Neural cell (in vitro differentiated cells): ENCODE data around the gene TUBB3. TPM values are rescaled to one million over a fixed set of nuclear protein-coding genes. Genes with fewer than 3 reads are reported as not detected.

ENCODE experiments used
- H2AFZ ChIP-seq: fragments of 200-600, 300-800 bp; sonication (generic), shearing (Covaris generic); 2 replicates; pipeline ENCODE4 v1.6.0; 2014; ENCODE audit warnings: low read depth, mild to moderate bottlenecking, antibody characterized with exemption, low read length, moderate library complexity
- H3F3A ChIP-seq: fragments of 200-600 bp; shearing (Covaris generic); 2 replicates; pipeline ENCODE4 v1.6.1; 2016; ENCODE audit warnings: mild to moderate bottlenecking, moderate library complexity, mixed read lengths, antibody characterized with exemption, low read length; ENCODE audit not compliant: insufficient read depth, poor library complexity, severe bottlenecking
- H3K27ac ChIP-seq: fragments of 200-600, 300-800 bp; sonication (generic), shearing (Covaris generic); 2 replicates; pipeline ENCODE4 v1.5.1; 2014; ENCODE audit warnings: mild to moderate bottlenecking, low read length, moderate library complexity
- H3K27me3 ChIP-seq: fragments of 300-800, 200-600 bp; sonication (generic), shearing (Covaris generic); 2 replicates; pipeline ENCODE4 v1.6.0; 2014; ENCODE audit warnings: mild to moderate bottlenecking, low read depth, low read length, moderate library complexity; ENCODE audit not compliant: insufficient read depth
- H3K36me3 ChIP-seq: fragments of 300-800, 200-600 bp; sonication (generic), shearing (Covaris generic); 2 replicates; pipeline ENCODE4 v1.5.1; 2014; ENCODE audit warnings: mild to moderate bottlenecking, antibody characterized with exemption, low read length, moderate library complexity; ENCODE audit not compliant: insufficient read depth
- H3K4me2 ChIP-seq: fragments of 300-800, 200-600 bp; sonication (generic), shearing (Covaris generic); 2 replicates; pipeline ENCODE4 v1.6.0; 2014; ENCODE audit warnings: mild to moderate bottlenecking, low read length
- H3K4me3 ChIP-seq: fragments of 300-800, 200-600 bp; sonication (generic), shearing (Covaris generic); 2 replicates; pipeline ENCODE4 v1.5.1; 2014; ENCODE audit warnings: mild to moderate bottlenecking, low read length, moderate library complexity
- H3K79me2 ChIP-seq: fragments of 200-600 bp; shearing (Covaris generic); replicated peaks from 2 replicates; pipeline ENCODE4 v1.6.0; 2014; ENCODE audit warnings: mild to moderate bottlenecking, low read length, moderate library complexity; ENCODE audit not compliant: insufficient read depth
- H3K9ac ChIP-seq: fragments of 300-800, 200-600 bp; sonication (generic), shearing (Covaris generic); 2 replicates; pipeline ENCODE4 v1.6.1; 2016; ENCODE audit warnings: mild to moderate bottlenecking, low read length, mixed read lengths
- H3K9me2 ChIP-seq: fragments of 200-600 bp; shearing (Covaris generic); 2 replicates; pipeline ENCODE4 v1.6.1; 2016; ENCODE audit warnings: mild to moderate bottlenecking, low read length, mixed read lengths; ENCODE audit not compliant: insufficient read depth
- H3K9me3 ChIP-seq: fragments of 200-600, 300-800 bp; sonication (generic), shearing (Covaris generic); 2 replicates; pipeline ENCODE4 v1.6.1; 2016; ENCODE audit warnings: mild to moderate bottlenecking, mixed run types, low read length, moderate library complexity, mixed read lengths
- H4K20me1 ChIP-seq: fragments of 200-600 bp; shearing (Covaris generic); 2 replicates; pipeline ENCODE4 v1.6.1; 2016; ENCODE audit warnings: mild to moderate bottlenecking, mixed run types; ENCODE audit not compliant: insufficient read depth
- CTCF ChIP-seq: fragments of 450-650 bp; IDR thresholded peaks from 2 replicates; pipeline ENCODE4 v1.5.1; 2014; ENCODE audit warnings: antibody characterized with exemption, mild to moderate bottlenecking, moderate library complexity; ENCODE audit not compliant: poor library complexity, severe bottlenecking
- EP300 ChIP-seq: fragments of 450-650 bp; conservative IDR thresholded peaks from 2 replicates; pipeline ENCODE4 v1.6.1; 2014; ENCODE audit warnings: antibody characterized with exemption, mild to moderate bottlenecking, moderate library complexity; ENCODE audit not compliant: poor library complexity, severe bottlenecking
- EZH2 ChIP-seq: fragments of 200-600, 300-800 bp; shearing (Covaris generic), sonication (generic); IDR thresholded peaks from 2 replicates; pipeline ENCODE4 v1.6.1; 2014; ENCODE audit warnings: antibody characterized with exemption, low read length, borderline replicate concordance, mild to moderate bottlenecking; ENCODE audit not compliant: insufficient read depth, poor library complexity, severe bottlenecking
- MXI1 ChIP-seq: fragments of 450-650 bp; conservative IDR thresholded peaks from 2 replicates; pipeline ENCODE4 v1.6.1; 2014; ENCODE audit warnings: antibody characterized with exemption, mild to moderate bottlenecking; ENCODE audit not compliant: poor library complexity, severe bottlenecking
- POLR2AphosphoS5 ChIP-seq: IDR thresholded peaks from 2 replicates; pipeline ENCODE4 v1.6.1; 2012
- RAD21 ChIP-seq: fragments of 450-650 bp; conservative IDR thresholded peaks from 2 replicates; pipeline ENCODE4 v1.6.1; 2014; ENCODE audit warnings: antibody characterized with exemption, mild to moderate bottlenecking, moderate library complexity
- REST ChIP-seq: IDR thresholded peaks from 2 replicates; pipeline ENCODE4 v1.6.1; 2012; ENCODE audit warnings: borderline replicate concordance
- SMC3 ChIP-seq: fragments of 450-650 bp; conservative IDR thresholded peaks from 2 replicates; pipeline ENCODE4 v1.6.1; 2014; ENCODE audit warnings: antibody characterized with exemption, mild to moderate bottlenecking, moderate library complexity; ENCODE audit not compliant: poor library complexity
- TAF1 ChIP-seq: IDR thresholded peaks from 2 replicates; pipeline ENCODE4 v1.6.1; 2012; ENCODE audit warnings: low read depth
- polyA plus RNA-seq: library from polyadenylated mRNA; depleted of rRNA; stranded (reverse); fragments of >200 nt; gene quantifications from 2 replicates; pipeline ENCODE4 v1.2.3, GENCODE V29; 2014

TUBB3 gene
- polyA plus RNA-seq, 1 donor from 2014 or later, result 2,442 TPM

DNA sequence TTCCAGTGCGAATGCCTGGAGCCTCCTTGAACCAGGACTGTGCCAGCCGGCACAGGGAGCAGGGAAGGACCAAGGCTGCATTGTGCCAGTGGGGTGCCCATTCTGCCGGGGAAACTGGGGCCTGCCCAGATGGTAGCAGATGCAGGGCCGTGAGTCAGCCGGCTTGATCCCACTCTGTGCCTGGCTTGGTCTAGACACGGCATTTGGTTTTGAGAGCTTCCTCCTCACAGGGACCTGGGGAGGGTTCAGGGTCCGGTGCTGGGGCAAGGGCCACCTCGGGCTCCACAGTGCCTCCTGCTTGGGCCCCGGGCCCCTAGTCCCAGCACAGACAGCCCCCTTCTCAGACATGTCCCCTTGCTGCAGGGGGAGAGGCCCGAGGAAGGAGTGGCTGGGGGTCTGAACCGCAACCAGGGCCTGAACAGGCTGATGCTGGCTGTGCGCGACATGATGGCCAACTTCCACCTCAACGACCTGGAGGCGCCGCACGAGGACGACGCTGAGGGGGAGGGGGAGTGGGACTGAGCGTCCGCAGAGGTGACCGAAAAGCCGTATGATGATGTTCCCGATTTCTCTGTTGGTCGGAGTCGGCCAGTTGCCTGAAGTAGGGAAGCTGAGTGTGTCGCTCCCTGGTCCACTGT is 12.3 kb upstream of the TUBB3 start:
- Histone ChIP-seq H3K4me3 (no peak overlapping the region), H3K27ac (no peak overlapping the region), H3K9me2 (no peaks in the 10 kb centered on the region), H3K9ac (no peak overlapping the region), H3K4me2 (no peak overlapping the region), H3K79me2 (no peaks in the 10 kb centered on the region), H3K27me3 (no peaks in the 10 kb centered on the region), H2AFZ (no peak overlapping the region), H4K20me1 (no peaks in the 10 kb centered on the region), H3F3A (no peaks in the 10 kb centered on the region), H3K36me3 (no peaks in the 10 kb centered on the region), H3K9me3 (no peaks in the 10 kb centered on the region)
- no peak for TF ChIP-seq MXI1
- TF ChIP-seq REST, result no peak
- TF ChIP-seq SMC3, result no peak
- no peak for TF ChIP-seq CTCF
- no peak for TF ChIP-seq TAF1
- no peak for TF ChIP-seq EP300
- no peak for TF ChIP-seq EZH2
- TF ChIP-seq POLR2AphosphoS5, result no peak
- TF ChIP-seq RAD21, result no peak

GRCh38 chr16:89911375-89911774 is 11.8 kb upstream of the TUBB3 start:
- TF ChIP-seq POLR2AphosphoS5, result no peak
- no peak for TF ChIP-seq SMC3
- no peak for TF ChIP-seq CTCF
- TF ChIP-seq EP300, result no peak
- no peak for TF ChIP-seq REST
- no peak for TF ChIP-seq EZH2
- TF ChIP-seq MXI1, result no peak
- TF ChIP-seq TAF1, result no peak
- no peak for TF ChIP-seq RAD21
- H3K79me2 ChIP-seq, result no peaks in the 10 kb centered on the region
- no peak overlapping the region for H3K9ac ChIP-seq
- no peaks in the 10 kb centered on the region for H3K9me2 ChIP-seq
- H3F3A ChIP-seq, result no peaks in the 10 kb centered on the region
- no peaks in the 10 kb centered on the region for H3K36me3 ChIP-seq
- H2AFZ ChIP-seq, result no peak overlapping the region
- no peak overlapping the region for H3K27ac ChIP-seq
- H4K20me1 ChIP-seq, result no peaks in the 10 kb centered on the region
- H3K9me3 ChIP-seq, result no peaks in the 10 kb centered on the region
- H3K27me3 ChIP-seq, result no peaks in the 10 kb centered on the region
- no peak overlapping the region for H3K4me3 ChIP-seq
- no peak overlapping the region for H3K4me2 ChIP-seq
